Endodermal cell (in vitro differentiated cells): ENCODE results near the gene BRAP. TPM values are rescaled to one million over a fixed set of nuclear protein-coding genes. Genes with fewer than 3 reads are reported as not detected.

Experiments used
- DNase-seq: peaks from one replicate; pipeline ENCODE4 v3.0.0-alpha.2; 2017
- H3K27ac ChIP-seq: 2 replicates; pipeline ENCODE4 v1.5.1; 2013; ENCODE audit warnings: mild to moderate bottlenecking, low read depth, low read length, moderate library complexity
- H3K27me3 ChIP-seq: 2 replicates; pipeline ENCODE4 v1.6.1; 2013; ENCODE audit warnings: mild to moderate bottlenecking, low read length, moderate library complexity; ENCODE audit not compliant: insufficient read depth, control insufficient read depth, poor library complexity, severe bottlenecking
- H3K36me3 ChIP-seq: 2 replicates; pipeline ENCODE4 v1.7.0; 2013; ENCODE audit warnings: mild to moderate bottlenecking, low read length, moderate library complexity; ENCODE audit not compliant: control insufficient read depth, insufficient read depth
- H3K4me1 ChIP-seq: one replicate; pipeline ENCODE4 v1.7.0; 2013; ENCODE audit warnings: low read length; ENCODE audit not compliant: control insufficient read depth, insufficient read depth
- H3K4me3 ChIP-seq: 2 replicates; pipeline ENCODE4 v1.5.1; 2013; ENCODE audit warnings: mild to moderate bottlenecking, low read length, moderate library complexity
- H3K9ac ChIP-seq: 2 replicates; pipeline ENCODE4 v1.6.1; 2013; ENCODE audit warnings: mild to moderate bottlenecking, low read length, moderate library complexity; ENCODE audit not compliant: poor library complexity, severe bottlenecking; ENCODE audit errors: extremely low read depth
- H3K9me3 ChIP-seq: 2 replicates; pipeline ENCODE4 v1.6.1; 2013; ENCODE audit warnings: mild to moderate bottlenecking, low read length, moderate library complexity; ENCODE audit not compliant: control insufficient read depth
- H3K27ac Mint-ChIP-seq: 2 replicates; pipeline ENCODE4 v1.8.0; 2020; ENCODE audit warnings: mixed read lengths
- H3K27me3 Mint-ChIP-seq: 2 replicates; pipeline ENCODE4 v1.8.0; 2021; ENCODE audit warnings: mild to moderate bottlenecking, mixed read lengths; ENCODE audit not compliant: insufficient read depth
- H3K36me3 Mint-ChIP-seq: 2 replicates; pipeline ENCODE4 v1.8.0; 2020; ENCODE audit warnings: low read depth, mixed read lengths
- H3K4me1 Mint-ChIP-seq: 2 replicates; pipeline ENCODE4 v1.8.0; 2020; ENCODE audit warnings: mixed read lengths
- H3K4me3 Mint-ChIP-seq: 2 replicates; pipeline ENCODE4 v1.8.0; 2020; ENCODE audit warnings: mild to moderate bottlenecking, moderate library complexity, mixed read lengths
- H3K9me3 Mint-ChIP-seq: 2 replicates; pipeline ENCODE4 v1.8.0; 2020; ENCODE audit warnings: mild to moderate bottlenecking, mixed read lengths
- CTCF ChIP-seq: fragments of 200-600 bp; sonication (generic); conservative IDR thresholded peaks from 2 replicates; pipeline ENCODE4 v1.5.0; 2021; ENCODE audit warnings: antibody characterized with exemption, mild to moderate bottlenecking
- WGBS, 2 experiments: methylation state at CpG; one replicate each; pipeline versions ENCODE4 v1.1.5 to v1.1.7; 2013; ENCODE audit warnings: missing lambda C conversion rate in 2 of 2, mixed read lengths in 1 of 2; ENCODE audit not compliant: insufficient coverage in 1 of 2, insufficient read length in 1 of 2; 5-methylcytosine and 5-hydroxymethylcytosine counted together
- long read RNA-seq, 4 experiments: library from polyadenylated mRNA in 2 of 4; library from RNA in 1 of 4; library from capped mRNA in 1 of 4; stranded (forward) in 3 of 4; unstranded in 1 of 4; transcript quantifications; one replicate each; pipeline ENCODE4 v2.0.0, GENCODE V29; 2020 to 2021; ENCODE audit warnings: inconsistent platforms in 1 of 4
- polyA plus RNA-seq, 2 experiments: library from polyadenylated mRNA; stranded (reverse); fragments of 50-300 nt; gene quantifications; one replicate each; pipeline ENCODE4 v1.2.3, GENCODE V29; 2013
- total RNA-seq, 2 donors: library from RNA; stranded (reverse); fragmentation: NEBNext Ultra II Directional in 1 of 2; extraction: Animal tissue kit (Norgen Biotek cat#: 25700) in 1 of 2; gene quantifications; 2 replicates in 1 of 2; 3 replicates in 1 of 2; pipeline ENCODE4 v1.2.1, GENCODE V29; 2021

Gene BRAP
- total RNA-seq: 10 to 100 TPM; 23.6 to 24.5 TPM
- polyA plus RNA-seq (2013, experiment 1 of 2): 19.5 TPM
- 18.3 TPM for polyA plus RNA-seq (2013, experiment 2 of 2)
- long read RNA-seq, experiment 1, full-length matches to known transcripts: 3 of 10 reads
- long read RNA-seq, experiment 1, partial matches to known transcripts: 0 of 10 reads
- long read RNA-seq, experiment 1, other reads (novel, unspliced or antisense): 7 of 10 reads
- long read RNA-seq, experiment 2, full-length matches to known transcripts: 75 of 93 reads
- long read RNA-seq, experiment 2, partial matches to known transcripts: 3 of 93 reads
- long read RNA-seq, experiment 2, other reads (novel, unspliced or antisense): 15 of 93 reads
- long read RNA-seq, experiment 3, full-length matches to known transcripts: 210 of 272 reads
- long read RNA-seq, experiment 3, partial matches to known transcripts: 18 of 272 reads
- long read RNA-seq, experiment 3, other reads (novel, unspliced or antisense): 44 of 272 reads
- long read RNA-seq, experiment 4, partial matches to known transcripts: 3 of 4 reads
- long read RNA-seq, experiment 4, other reads (novel, unspliced or antisense): 1 of 4 reads

- peak within 1 kb of the TSS; percentile 97 for H3K27ac Mint-ChIP-seq
Measured at GRCh38 chr12:111685811-111686573, at the start of gene BRAP, which contains the start of gene ACAD10. Gene BRAP, minus strand, starts transcription at chr12:111685956. Its CDS starts 164 bp downstream, at chr12:111685792. Gene ACAD10, plus strand, starts transcription at chr12:111686053. Its CDS starts 6,657 bp downstream, at chr12:111692710.

DNA sequence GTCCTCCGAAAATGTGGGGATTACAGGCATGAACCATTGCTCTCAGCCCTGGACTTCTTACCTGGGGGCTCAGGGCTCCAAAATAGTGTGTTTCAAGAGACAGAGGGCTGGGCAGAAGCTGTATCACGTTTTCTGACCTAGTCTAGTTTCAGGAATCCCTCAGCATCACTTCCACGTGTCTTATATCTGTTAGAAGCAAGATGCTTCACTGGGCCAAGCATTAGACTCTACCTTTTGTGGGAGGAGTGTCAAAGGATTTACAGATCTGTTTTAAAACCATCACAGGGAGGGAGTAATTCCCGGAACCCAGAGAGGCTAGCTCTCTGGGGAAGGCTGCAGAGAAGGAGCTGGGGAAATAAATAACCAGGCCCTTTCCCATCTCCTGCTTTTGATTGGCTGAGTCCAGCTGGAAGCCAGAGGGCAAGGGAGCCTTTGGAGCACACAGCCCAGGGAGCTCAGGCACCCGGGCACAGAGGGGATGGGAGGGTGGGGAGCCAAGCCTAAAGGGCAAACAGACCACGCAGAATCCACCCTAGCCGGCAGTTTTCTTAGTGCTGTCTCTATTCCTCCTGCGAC is 47.7 kb upstream of the BRAP start:
- H3K27ac Mint-ChIP-seq: no peak overlapping the region

More at GRCh38 chr12:111685811-111686573, at the start of gene BRAP, which contains the start of gene ACAD10:
- Histone ChIP-seq H3K36me3 (peaks cover 31% of the 10 kb centered on the region), H3K27me3 (no peaks in the 10 kb centered on the region), H3K9me3 (no peaks in the 10 kb centered on the region), H3K4me3 (peak within 1 kb of the TSS; percentile 96), H3K4me1 (no peaks in the 10 kb centered on the region), H3K9ac (peak within 1 kb of the TSS; percentile 89), H3K27ac (peak within 1 kb of the TSS; percentile 47)
- Mint-ChIP-seq H3K4me3 (peak within 1 kb of the TSS; percentile 90), H3K9me3 (no peaks in the 10 kb centered on the region), H3K27me3 (no peaks in the 10 kb centered on the region), H3K4me1 (peaks cover 12% of the 10 kb centered on the region), H3K36me3 (peaks cover 35% of the 10 kb centered on the region)
- TF ChIP-seq CTCF: no peak
- WGBS, 2 experiments: 1% methylated on average over 43 to 63 of the region's 63 CpGs
- peak; percentile 100 for DNase-seq

More for the DNA sequence above, 47.7 kb upstream of the BRAP start:
- WGBS, 2 experiments: 89 to 93% methylated on average over 5 to 8 of the region's 8 CpGs
- H3K27me3 ChIP-seq: no peaks in the 10 kb centered on the region
- no peak overlapping the region for H3K9ac ChIP-seq
- no peaks in the 10 kb centered on the region for H3K4me1 ChIP-seq
- Mint-ChIP-seq H3K4me1 (no peaks in the 10 kb centered on the region), H3K9me3 (no peaks in the 10 kb centered on the region), H3K4me3 (no peak overlapping the region), H3K36me3 (peaks cover 54% of the 10 kb centered on the region), H3K27me3 (no peaks in the 10 kb centered on the region)
- no peaks in the 10 kb centered on the region for H3K9me3 ChIP-seq
- H3K27ac ChIP-seq: no peak overlapping the region
- H3K36me3 ChIP-seq: peaks cover 15% of the 10 kb centered on the region
- no peak for TF ChIP-seq CTCF
- H3K4me3 ChIP-seq: no peak overlapping the region
- DNase-seq: no peak
